Pancreas (tissue), 10 donors: Measurements from ENCODE around the gene UCKL1. TPM values are rescaled to one million over a fixed set of nuclear protein-coding genes. Genes with fewer than 3 reads are reported as not detected.

Experiments
- ATAC-seq, 4 donors: fragments of 200-7000 bp; cut with Tn5 transposase; one replicate each; pipeline versions ENCODE4 v1.8.0 to v1.9.1; 2020; ENCODE audit warnings: mild to moderate bottlenecking in 4 of 4, moderate library complexity in 4 of 4
- DNase-seq, 6 donors: peaks; one replicate each; pipeline ENCODE4 v3.0.0-alpha.2; 2020
- FAIRE-seq: peaks from 2 replicates; lab custom pipeline; 2012; peaks lifted over from hg19 to GRCh38; lab: Jason Lieb, UNC
- H3K27ac ChIP-seq, 4 donors: fragments of 200-600 bp; sonication (generic); 1 replicate in 3 of 4; 2 replicates in 1 of 4; pipeline versions ENCODE4 v1.5.0 to v1.8.0; 2020
- H3K27me3 ChIP-seq, 4 donors: fragments of 200-600 bp; one replicate each; pipeline ENCODE4 v1.8.0; 2021
- H3K36me3 ChIP-seq, 3 donors: fragments of 200-600 bp; sonication (generic) in 1 of 3; one replicate each; pipeline versions ENCODE4 v1.5.0 to v1.8.0; 2020 to 2021
- H3K4me1 ChIP-seq, 3 donors: fragments of 200-600 bp; one replicate each; pipeline ENCODE4 v1.8.0; 2021
- H3K4me3 ChIP-seq, 4 donors: fragments of 200-600 bp; sonication (generic) in 2 of 4; one replicate each; pipeline versions ENCODE4 v1.5.0 to v1.8.0; 2020 to 2021
- H3K9me3 ChIP-seq, 4 donors: fragments of 200-600 bp; one replicate each; pipeline ENCODE4 v1.8.0; 2021
- CTCF ChIP-seq, 4 donors: fragments of 200-600 bp; sonication (generic) in 3 of 4; IDR thresholded peaks; one replicate each; pipeline versions ENCODE4 v1.5.0 to v1.8.0; 2021; ENCODE audit warnings: antibody characterized with exemption in 4 of 4
- WGBS, 2 donors: extraction: QIAGEN DNeasy Blood & Tissue Kit; methylation state at CpG; one replicate each; pipeline ENCODE4 v1.1.7; 2013; 5-methylcytosine and 5-hydroxymethylcytosine counted together
- intact Hi-C, 3 donors: fragments of 100-400 bp; cut with DNase I; formaldehyde crosslinking; loops; one replicate each; pipeline versions ENCODE4 v1.11.1 to v1.14.2; 2022
- polyA plus RNA-seq, 2 donors: library from polyadenylated mRNA; stranded (reverse); fragments of 200-250 nt; gene quantifications; one replicate each; pipeline ENCODE4 v1.2.3, GENCODE V29; 2013
- total RNA-seq, 6 donors: library from RNA; stranded (reverse); fragmentation: NEBNext Ultra II Directional in 4 of 6; extraction: Animal tissue kit (Norgen Biotek cat#: 25700) in 4 of 6; gene quantifications; one replicate each; pipeline versions ENCODE4 v1.2.1 to v1.2.4, GENCODE V29; 2021 to 2023
- donor health status: healthy with polysubstance abuse.
- donor health status: DM: no; HTN: no; CAD: no; lungs with moderate emphysema.
- donor health status: DM: no; HTN: no; CAD: no.
- donor health status: control.
- donor health status: control.
- donor health status: Bipolar disorder and iron deficiency.
- donor health status: DM: yes; HTN: yes; CAD: no.
- donor health status: DM: no; HTN: no; CAD: no.
- donor health status: DM: no; HTN: no; CAD: no.
- donor health status: DM: yes; HTN: yes; CAD: no.

UCKL1 gene
- total and polyA plus RNA-seq, 8 donors = 13.9 to 84.7 (median 18.1) TPM

DNA sequence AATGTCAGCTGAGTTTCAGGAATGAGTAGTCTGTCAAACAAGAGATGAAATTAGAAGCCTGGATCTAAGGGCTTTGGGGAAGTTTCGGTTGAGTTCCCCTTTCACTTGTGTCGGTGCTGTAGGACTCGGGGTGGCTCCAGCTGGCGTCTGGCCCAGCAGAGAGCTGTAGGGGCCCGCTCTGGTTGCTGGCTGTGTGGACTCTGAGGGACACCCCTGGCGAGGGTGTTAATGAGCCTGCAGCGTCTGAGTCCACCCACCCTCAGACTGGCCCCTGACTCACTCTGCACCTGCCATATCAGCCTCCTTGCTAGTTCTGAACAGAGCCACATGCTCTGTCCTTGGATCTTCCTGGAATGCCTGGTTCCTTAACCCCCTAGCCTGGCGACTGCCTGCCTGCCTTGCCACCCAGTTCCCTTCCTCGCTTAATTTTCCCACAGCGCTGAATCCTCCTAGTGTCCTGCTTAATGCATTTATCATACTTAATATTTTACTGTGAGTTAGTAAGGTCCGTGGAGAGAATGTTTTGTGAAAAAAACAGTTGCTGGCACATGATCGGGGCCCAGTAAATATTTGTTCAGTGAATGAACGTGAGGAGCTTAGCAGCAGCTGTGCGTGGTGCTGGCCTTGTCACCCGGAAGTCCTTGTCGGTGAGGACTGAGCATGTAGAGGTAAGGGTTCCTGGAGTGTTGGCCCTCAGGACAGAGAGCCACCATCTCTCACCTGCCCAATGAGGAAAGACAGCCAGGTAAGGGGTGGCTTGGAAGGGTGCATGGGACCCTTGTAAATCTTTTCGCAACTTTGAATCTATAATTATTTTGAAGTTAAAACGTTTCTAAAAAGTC lies 59.7 kb downstream of the UCKL1 start:
- Histone ChIP-seq H3K27me3 (no peaks in the 10 kb centered on the region), H3K36me3 (no peaks in the 10 kb centered on the region), H3K9me3 (no peaks in the 10 kb centered on the region), H3K4me1 (peaks cover 20 to 31% (median 20%) of the 10 kb centered on the region in 3 donors), H3K4me3 (peak overlapping the region; percentile 37 to 64 (median 56)), H3K27ac (peak overlapping the region; percentile 77 to 90 (median 85))
- no peak for TF ChIP-seq CTCF (IDR thresholded peaks at IDR 0.05)
- intact Hi-C loops = no loop called here
- peak in 5 of 6 donors; percentile 72 to 79 (median 77) for DNase-seq
- FAIRE-seq = no peak
- WGBS, 2 donors = 3% methylated on average over 18 of the region's 18 CpGs
- peak; percentile 64 to 76 (median 66) for ATAC-seq

GRCh38 chr20:63895952-63896263 lies 60.3 kb downstream of the UCKL1 start:
- no peak for DNase-seq
- no peak for TF ChIP-seq CTCF (IDR thresholded peaks at IDR 0.05)
- peak overlapping the region; percentile 37 to 64 (median 56) for H3K4me3 ChIP-seq
- WGBS, 2 donors = 0% methylated on average over 5 of the region's 5 CpGs
- H3K27ac ChIP-seq = peak overlapping the region; percentile 77 to 90 (median 85)
- H3K9me3 ChIP-seq = no peaks in the 10 kb centered on the region
- no peak for ATAC-seq
- peaks cover 0 to 5% (median 0%) of the 10 kb centered on the region in 3 donors for H3K36me3 ChIP-seq
- FAIRE-seq = no peak
- H3K4me1 ChIP-seq = peaks cover 20 to 29% (median 20%) of the 10 kb centered on the region in 3 donors
- no peaks in the 10 kb centered on the region for H3K27me3 ChIP-seq
- intact Hi-C loops = no loop called here

GRCh38 chr20:63895202-63895951 lies 60.8 kb downstream of the UCKL1 start:
- Histone ChIP-seq H3K27ac (peak overlapping the region; percentile 77 to 90 (median 85)), H3K36me3 (peaks cover 0 to 11% (median 0%) of the 10 kb centered on the region in 3 donors), H3K4me1 (peaks cover 20 to 24% (median 20%) of the 10 kb centered on the region in 3 donors), H3K27me3 (no peaks in the 10 kb centered on the region), H3K4me3 (peak overlapping the region; percentile 37 to 64 (median 56)), H3K9me3 (no peaks in the 10 kb centered on the region)
- no peak for TF ChIP-seq CTCF (IDR thresholded peaks at IDR 0.05)
- ATAC-seq (no peak), DNase-seq (peak in 2 of 6 donors; percentile 53 to 64), FAIRE-seq (no peak)
- intact Hi-C loops = no loop called here
- WGBS, 2 donors = 0 to 1% methylated on average over 57 to 87 of the region's 87 CpGs

GRCh38 chr20:63894358-63895201 lies 61.6 kb downstream of the UCKL1 start, which contains the start of gene DNAJC5:
DNAJC5 (plus strand) TSS chr20:63895126; CDS start chr20:63928346, 33,220 bp downstream.
- Histone ChIP-seq H3K36me3 (peaks cover 0 to 19% (median 0%) of the 10 kb centered on the region in 3 donors), H3K27ac (peak within 1 kb of the TSS; percentile 77 to 90 (median 85)), H3K9me3 (no peaks in the 10 kb centered on the region), H3K27me3 (no peaks in the 10 kb centered on the region), H3K4me3 (peak within 1 kb of the TSS; percentile 37 to 64 (median 56)), H3K4me1 (peaks cover 20 to 22% (median 20%) of the 10 kb centered on the region in 3 donors)
- intact Hi-C loops = no loop called here
- peak; percentile 90 to 96 (median 91) for ATAC-seq
- TF ChIP-seq CTCF (IDR thresholded peaks at IDR 0.05) = no peak
- no peak for FAIRE-seq
- peak; percentile 94 to 99 (median 98) for DNase-seq
- WGBS, 2 donors = 1% methylated on average over 69 to 82 of the region's 82 CpGs
